GM19438 (cell line): Measurements from ENCODE around the gene MAGI1.
"Not testable (repeated sequence)": the region's sequence is repeated elsewhere in the genome, so short reads cannot be mapped to it uniquely, and the experiment has no call there.

ENCODE experiments used
- ATAC-seq: cut with Tn5 transposase; IDR thresholded peaks from one replicate; pipeline ENCODE4 v1.9.1; 2021; ENCODE audit warnings: low read depth; ENCODE audit not compliant: unreplicated experiment

Gene MAGI1

GRCh38 chr3:65523878-65524277 is 514.8 kb downstream of the MAGI1 start:
- ATAC-seq, result no peak

GRCh38 chr3:65521032-65521431 is 517.7 kb downstream of the MAGI1 start:
- no peak for ATAC-seq

DNA sequence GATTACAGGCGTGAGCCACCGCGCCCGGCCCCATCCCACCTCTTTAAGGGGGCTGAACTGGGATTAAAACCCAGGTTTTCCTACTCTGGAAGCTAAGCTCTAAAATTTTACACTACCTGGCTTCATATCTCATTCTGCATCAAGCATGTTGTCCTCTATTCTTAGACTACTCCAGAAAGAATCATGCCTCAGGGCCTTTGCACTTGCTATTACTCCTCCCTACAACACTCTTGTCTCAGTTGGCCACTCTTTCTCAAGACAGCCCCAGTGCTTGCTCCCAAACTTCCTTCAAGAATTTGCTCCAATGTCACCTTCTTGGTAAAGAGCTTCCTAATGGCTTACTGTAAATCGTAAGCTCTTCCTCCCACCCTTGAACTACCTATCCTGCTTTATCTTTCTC is 521.7 kb downstream of the MAGI1 start:
- no peak for ATAC-seq

DNA sequence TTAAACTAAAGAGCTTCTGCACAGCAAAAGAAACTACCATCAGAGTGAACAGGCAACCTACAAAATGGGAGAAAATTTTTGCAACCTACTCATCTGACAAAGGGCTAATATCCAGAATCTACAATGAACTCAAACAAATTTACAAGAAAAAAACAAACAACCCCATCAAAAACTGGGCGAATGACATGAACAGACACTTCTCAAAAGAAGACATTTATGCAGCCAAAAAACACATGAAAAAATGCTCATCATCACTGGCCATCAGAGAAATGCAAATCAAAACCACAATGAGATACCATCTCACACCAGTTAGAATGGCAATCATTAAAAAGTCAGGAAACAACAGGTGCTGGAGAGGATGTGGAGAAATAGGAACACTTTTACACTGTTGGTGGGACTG is 524.4 kb downstream of the MAGI1 start:
- not testable (repeated sequence) for ATAC-seq

- not testable (repeated sequence) for ATAC-seq
These were observed 529.3 kb downstream of the MAGI1 start for GRCh38 chr3:65509423-65509794.

DNA sequence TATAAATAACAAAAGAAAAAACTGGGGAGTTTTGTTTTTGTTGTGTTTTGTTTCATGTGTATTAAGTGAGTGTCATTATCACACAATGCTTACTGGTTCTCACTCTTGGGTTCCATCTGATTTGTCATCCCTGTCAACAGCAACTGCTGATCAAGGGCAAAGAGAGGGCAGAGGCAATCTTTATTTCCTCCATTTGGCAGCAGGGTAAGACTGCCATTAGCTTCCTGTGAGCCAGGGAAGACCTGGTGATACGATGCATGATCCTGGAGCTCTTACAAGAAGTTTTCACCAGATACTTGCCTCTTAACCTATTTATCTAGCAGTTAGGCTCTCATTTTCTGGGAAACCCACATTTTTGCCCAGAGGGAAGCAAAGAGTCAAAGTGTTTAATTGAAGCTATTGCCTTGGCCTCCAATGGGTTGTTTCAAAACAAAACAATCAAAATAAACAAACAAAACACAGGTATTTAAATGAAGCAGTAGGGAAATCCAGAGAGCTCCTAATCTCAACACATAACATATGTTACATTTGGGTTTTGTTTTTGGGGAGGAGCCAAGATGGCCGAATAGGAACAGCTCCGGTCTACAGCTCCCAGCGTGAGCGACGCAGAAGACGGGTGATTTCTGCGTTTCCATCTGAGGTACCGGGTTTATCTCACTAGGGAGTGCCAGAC is 529.8 kb downstream of the MAGI1 start:
- no peak for ATAC-seq

GRCh38 chr3:65507437-65507836 is 531.3 kb downstream of the MAGI1 start:
- ATAC-seq, result no peak

- ATAC-seq, result no peak
These were observed 534.9 kb downstream of the MAGI1 start for GRCh38 chr3:65503776-65504175.

GRCh38 chr3:65502526-65502925 is 536.2 kb downstream of the MAGI1 start:
- ATAC-seq, result no peak

GRCh38 chr3:65500398-65501306 is 538.1 kb downstream of the MAGI1 start:
- ATAC-seq, result no peak

DNA sequence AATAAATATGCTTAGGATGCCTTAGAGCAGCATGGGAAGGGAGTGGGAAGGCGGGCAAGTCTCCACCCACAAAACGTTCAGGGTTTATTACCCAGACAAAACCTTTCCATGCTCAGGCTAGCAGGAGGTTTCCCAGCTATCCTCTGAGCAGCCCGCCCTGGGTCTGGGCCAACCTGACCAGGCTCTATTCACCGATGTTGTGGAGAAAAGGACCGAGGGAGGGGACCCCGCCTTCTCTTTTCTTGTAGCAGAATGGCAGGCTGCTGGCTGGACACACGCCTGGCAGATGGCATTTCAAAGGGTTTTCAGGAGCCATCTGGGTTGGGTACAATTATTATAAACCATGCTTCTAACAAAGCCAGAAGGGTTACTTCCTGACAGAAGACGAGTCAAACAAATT is 540.9 kb downstream of the MAGI1 start:
- ATAC-seq, result no peak

DNA sequence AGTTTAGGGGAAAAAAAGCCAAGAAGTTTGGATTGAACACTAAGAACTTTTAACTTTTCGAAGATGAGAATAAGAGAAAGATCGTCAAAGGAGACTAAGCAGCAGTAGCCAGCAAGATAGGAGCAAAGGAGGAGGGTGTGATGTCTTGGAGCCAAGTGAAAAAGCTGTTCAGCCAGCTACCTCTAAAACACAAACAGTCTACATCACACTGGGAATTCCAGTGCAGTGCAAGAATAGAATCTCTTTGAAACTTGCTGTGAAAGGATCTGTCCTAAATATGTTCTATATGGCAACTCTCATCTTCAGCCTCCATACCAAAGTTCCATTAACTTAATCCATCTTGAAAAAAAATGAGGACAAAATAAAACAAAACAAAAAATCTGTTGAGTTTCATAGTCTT is 541.5 kb downstream of the MAGI1 start:
- no peak for ATAC-seq

GRCh38 chr3:65493938-65494337 is 544.8 kb downstream of the MAGI1 start:
- no peak for ATAC-seq

DNA sequence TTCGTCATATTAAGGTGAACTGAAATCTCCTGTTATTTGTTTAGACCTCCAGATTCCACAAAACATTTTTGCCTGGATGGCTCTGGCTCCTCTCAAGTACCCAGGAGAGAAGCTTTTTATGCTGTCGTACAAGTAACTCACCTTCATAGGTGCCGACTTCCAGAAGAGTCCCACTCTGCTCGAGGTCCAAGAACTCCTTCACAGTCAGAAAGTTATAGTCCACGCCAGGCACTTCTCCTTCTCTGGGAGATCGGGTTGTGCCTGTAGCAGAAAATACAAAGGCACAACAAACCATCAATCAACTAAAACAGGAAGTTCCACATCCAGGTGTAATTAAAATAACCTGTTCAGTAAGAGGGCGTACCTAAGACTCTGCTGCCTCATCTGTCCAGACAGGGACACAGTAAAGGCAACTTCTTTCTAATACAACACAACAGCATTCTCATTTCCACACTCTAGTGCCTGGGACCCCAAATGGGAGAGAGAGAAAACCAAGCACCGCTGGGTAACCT is 545.3 kb downstream of the MAGI1 start:
- no peak for ATAC-seq

GRCh38 chr3:65492249-65492648 is 546.5 kb downstream of the MAGI1 start:
- ATAC-seq, result no peak

DNA sequence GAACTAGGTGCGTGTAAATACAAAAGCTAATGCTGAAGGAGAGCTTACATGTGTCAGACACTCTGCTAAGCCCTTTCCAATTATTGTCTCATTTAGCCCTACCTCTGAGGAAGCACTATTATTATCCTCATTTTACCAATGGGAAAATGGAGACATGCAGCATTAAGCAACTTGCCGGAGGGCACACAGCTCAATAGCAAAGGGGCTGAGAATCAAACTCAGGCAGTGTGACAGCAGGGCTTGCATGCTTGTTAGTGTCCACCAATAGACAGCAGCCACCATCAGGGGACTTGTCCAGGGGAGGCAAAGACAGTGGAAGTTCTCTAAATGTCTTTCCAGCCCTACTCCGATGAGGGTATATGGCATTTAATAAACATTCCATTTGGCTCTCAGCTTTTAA is 548.6 kb downstream of the MAGI1 start:
- no peak for ATAC-seq

GRCh38 chr3:65489253-65489652 is 549.5 kb downstream of the MAGI1 start:
- ATAC-seq, result no peak

DNA sequence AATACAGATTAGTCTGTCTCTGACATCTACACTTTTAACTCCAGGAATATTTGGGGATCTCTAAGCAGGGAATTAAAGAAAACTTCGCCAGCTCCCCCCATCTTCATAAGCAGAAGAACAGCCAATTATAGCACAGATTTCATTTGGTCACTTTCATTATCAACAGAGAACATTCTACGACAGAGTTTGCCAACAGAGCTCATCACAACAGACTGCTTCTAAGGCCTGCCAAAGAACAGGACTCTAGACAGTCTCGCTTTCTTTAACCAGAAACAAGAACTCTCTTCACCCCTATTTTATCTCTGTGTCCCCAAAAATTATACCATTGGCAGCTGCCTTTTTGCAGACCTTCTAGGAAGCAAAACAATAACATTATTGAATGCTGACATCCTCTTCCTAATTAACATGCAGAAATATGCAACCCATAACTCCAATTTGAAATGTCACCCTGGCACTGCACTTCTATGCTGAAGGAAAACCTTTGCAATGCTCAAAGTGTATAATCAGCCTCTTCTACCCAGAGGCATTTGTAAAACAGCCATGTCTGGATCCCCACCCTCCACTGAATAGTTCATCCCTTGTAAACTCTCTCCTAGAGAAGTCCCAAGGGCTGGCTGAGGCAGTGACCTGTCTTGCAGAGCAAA is 552.8 kb downstream of the MAGI1 start:
- ATAC-seq, result no peak

- no peak for ATAC-seq
These were observed 553.8 kb downstream of the MAGI1 start for GRCh38 chr3:65484964-65485363.

DNA sequence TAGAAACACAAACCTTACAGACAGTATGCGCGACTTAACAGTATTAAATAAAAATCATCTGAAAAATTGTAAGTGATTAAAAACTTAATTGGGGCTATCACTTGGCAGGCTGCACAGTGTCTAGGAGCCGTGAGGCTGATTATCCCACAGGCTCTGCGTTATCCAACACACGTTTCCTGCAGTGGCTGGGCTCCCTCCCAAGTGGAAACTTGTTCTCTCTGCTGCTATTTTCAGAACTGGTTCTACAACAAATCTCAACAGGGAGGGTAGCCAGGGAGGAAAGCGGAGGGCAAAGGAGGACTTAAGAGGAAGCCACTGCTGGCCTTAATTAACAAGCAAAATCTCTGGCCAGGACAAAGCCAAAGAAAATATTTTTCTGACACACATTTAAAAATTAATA is 555.2 kb downstream of the MAGI1 start:
- ATAC-seq, result no peak

- no peak for ATAC-seq
These were observed 555.7 kb downstream of the MAGI1 start for GRCh38 chr3:65483011-65483410.
